SK-N-MC (cell line): ENCODE measurements around the gene PCSK6.

Experiments used
- EZH2 ChIP-seq: fragments of 200-600 bp; sonication (generic); IDR thresholded peaks from one replicate; pipeline ENCODE4 v1.6.1; 2017; ENCODE audit warnings: antibody characterized with exemption
- FOXP2 ChIP-seq: optimal IDR thresholded peaks from 2 replicates; pipeline ENCODE3; 2011; ENCODE audit warnings: mild to moderate bottlenecking, moderate library complexity; ENCODE audit not compliant: insufficient read depth; ENCODE audit errors: extremely low read length, control extremely low read depth
- POLR2AphosphoS5 ChIP-seq: IDR thresholded peaks from 2 replicates; pipeline ENCODE4 v1.6.1; 2012; ENCODE audit warnings: mild to moderate bottlenecking, low read depth, low read length, borderline replicate concordance

- TF ChIP-seq POLR2AphosphoS5 (no peak), EZH2 (no peak), FOXP2 (no peak)
These were observed at the start of gene PCSK6 for GRCh38 chr15:101489599-101490407.
